Activated CD4-positive, alpha-beta T cell treated with anti-CD3 and anti-CD28 coated beads for 4 hours (primary cell): ENCODE results near the gene SDR42E2.
"Not testable (repeated sequence)": the region's sequence is repeated elsewhere in the genome, so short reads cannot be mapped to it uniquely, and the experiment has no call there.

Source experiments
- DNase-seq, 2 donors: peaks; one replicate each; pipeline ENCODE4 v3.0.0-alpha.2; 2020

SDR42E2 gene

DNA sequence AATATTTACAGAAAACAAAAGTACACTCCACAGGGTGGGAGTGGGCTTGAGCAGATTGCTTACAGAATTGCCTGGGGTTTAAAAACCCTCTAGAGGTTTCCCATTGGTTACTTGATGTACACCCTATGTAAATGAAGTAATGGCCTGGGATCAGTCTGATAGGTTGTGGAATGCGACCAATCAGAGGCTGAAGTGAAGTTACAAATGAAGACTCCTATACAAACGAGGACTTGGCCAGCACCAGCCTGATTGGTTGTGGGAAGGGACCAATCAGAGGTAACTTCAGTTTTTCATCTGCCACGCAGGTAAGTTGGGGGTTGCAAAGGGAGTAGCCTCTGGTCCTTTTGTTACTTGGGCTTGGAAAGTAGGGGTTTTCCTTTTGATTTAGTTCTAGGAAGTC is 52.6 kb downstream of the SDR42E2 start:
- DNase-seq: no peak

DNA sequence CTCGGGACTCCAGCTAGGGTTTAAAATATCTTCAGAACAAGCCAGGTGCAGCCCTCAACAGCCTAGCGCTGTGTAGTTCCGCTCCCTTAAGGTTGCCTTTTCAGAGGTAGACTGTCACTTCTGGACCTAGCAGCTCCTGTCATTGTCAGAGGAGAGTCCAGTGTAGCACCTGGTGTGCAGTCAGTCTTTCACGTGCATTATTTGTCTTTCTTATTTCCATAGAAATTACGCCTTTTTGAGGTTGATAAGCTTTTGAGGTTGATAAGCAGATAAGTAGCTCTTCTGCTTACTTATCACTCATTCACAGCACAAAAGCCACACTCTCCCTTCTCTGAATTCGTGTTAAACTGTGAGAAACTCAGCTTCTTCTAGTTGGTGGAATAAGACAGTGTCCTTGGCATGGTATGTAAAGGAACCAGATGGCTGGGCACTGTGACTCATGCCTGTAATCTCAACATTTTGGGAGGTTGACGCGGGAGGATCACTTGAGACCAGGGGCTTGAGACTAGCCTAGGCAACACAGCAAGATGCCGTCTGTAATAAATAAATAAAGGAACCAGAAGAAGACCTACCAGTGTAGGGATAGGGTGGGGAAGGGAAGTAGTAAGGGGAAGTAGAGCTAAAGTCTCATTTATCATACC is 54.0 kb downstream of the SDR42E2 start:
- no peak for DNase-seq

- not testable (repeated sequence) for DNase-seq
These were observed 54.5 kb downstream of the SDR42E2 start for GRCh38 chr16:22216832-22217225.

DNA sequence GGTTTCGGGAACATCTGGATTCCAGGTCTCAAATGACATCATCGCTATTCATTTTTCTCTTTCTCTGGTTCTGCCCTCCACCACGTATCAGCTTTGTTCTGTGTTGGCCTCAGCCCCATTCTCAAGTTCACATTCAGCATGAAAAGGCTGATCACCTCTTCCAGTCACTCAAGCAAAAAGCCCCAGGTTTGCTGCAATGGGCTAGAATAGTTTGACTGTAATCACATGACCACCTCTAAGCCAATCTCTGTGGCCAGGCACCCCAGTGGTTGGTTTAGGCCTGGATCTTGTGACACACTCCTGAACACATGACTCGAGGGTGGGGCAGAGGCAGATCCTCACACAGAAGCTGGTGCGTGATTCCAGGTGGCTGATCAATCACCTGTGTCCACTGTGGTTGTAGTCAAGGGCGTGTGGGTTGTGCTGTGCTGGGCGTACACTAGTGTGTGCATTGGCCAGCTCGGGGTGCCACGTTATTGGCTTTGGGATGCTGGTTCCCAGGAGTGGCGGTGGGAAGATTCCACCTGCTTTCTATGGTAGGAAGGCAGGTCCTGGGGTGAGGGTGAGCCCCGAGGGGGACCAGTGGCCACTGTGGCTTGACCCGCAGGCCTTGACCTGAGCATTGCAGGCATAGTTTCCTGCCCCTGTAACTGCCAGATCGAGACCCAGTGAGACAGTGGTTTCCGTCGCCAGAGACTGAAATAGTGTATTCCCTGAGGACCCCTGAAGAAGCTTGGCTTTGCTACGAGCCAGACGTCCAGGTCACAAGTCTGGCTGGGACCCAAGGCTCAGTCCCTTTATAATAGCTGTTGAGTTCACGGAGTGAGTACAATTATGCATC is 55.8 kb downstream of the SDR42E2 start:
- no peak for DNase-seq

- no peak for DNase-seq
These were observed 57.2 kb downstream of the SDR42E2 start for GRCh38 chr16:22219389-22220068.

GRCh38 chr16:22220069-22220440 is 57.7 kb downstream of the SDR42E2 start:
- no peak for DNase-seq

- no peak for DNase-seq
These were observed 58.4 kb downstream of the SDR42E2 start for GRCh38 chr16:22220714-22221113.

DNA sequence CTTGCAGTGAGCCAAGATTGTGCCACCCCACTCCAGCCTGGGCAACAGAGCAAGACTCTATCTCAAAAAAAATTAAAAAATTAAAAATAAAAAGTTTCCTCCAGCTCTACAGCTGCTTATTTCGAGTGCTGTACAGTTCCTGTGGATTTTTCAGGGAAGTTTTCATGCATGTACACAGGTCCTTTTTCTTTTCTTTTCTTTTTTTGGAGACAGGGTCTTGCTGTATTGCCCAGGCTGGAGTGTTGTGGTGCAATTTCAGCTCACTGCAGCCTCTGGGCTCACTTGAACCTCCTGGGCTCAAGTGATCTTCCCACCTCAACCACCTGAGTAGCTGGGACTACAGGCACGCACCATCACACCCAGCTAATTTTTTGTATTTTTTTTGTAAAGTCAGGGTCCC is 59.7 kb downstream of the SDR42E2 start:
- DNase-seq: no peak

- DNase-seq: no peak
These were observed 60.7 kb downstream of the SDR42E2 start for GRCh38 chr16:22222998-22223397.

- DNase-seq: no peak
These were observed 62.8 kb downstream of the SDR42E2 start for GRCh38 chr16:22225060-22225459.

- no peak for DNase-seq
These were observed 67.6 kb downstream of the SDR42E2 start for GRCh38 chr16:22229889-22230288.

DNA sequence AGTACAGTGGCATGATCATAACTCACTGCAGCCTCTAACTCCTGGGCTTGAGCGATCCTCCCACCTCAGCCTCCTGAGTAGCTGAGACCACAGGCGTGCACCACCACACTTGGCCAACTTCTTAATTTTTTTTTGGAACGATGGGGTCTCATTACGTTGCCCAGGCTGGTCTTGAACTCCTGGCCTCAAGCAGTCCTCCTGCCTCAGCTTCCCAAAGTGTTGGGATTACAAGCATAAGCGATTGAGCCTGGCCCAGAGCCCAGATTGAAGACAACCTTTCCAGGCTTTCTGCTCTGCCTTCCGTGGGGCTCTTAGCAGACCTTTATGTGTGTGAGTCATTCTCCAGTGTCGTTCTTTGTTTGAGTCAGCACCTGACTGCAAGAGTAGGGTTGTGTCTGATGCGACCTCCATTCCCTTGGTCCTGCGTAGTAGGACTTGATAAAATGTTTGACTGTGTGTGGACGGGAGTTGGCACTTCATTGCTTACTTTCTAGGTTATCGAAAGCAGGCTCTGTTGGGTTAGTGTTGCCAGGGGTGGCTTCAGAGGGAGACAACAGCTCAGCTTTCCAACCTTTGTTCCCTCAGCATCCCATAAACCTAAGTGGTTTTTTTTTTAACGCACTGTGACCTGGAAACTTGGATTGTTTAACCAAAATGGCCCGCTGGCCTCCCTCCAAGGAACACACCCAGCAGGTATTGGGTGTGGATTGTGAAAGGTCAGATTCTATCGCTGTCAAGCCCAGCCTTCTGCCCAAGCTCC is 70.2 kb downstream of the SDR42E2 start:
- DNase-seq: no peak

DNA sequence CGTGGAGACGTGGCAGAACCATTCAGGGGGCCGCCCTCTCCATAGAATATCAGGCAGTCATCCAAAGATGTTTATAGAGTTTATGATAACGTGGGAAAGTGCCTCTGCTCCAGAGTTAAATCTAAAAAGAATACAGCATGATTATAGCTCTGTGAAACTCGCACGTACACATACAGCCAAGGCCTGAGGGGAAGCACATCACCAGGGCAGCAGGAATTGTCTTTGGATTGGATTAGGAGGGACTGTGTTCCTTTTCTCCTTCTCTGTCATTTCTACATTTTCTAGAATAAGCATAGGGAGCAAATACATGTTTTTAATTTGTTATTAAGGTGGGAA is 70.7 kb downstream of the SDR42E2 start:
- DNase-seq: no peak

DNA sequence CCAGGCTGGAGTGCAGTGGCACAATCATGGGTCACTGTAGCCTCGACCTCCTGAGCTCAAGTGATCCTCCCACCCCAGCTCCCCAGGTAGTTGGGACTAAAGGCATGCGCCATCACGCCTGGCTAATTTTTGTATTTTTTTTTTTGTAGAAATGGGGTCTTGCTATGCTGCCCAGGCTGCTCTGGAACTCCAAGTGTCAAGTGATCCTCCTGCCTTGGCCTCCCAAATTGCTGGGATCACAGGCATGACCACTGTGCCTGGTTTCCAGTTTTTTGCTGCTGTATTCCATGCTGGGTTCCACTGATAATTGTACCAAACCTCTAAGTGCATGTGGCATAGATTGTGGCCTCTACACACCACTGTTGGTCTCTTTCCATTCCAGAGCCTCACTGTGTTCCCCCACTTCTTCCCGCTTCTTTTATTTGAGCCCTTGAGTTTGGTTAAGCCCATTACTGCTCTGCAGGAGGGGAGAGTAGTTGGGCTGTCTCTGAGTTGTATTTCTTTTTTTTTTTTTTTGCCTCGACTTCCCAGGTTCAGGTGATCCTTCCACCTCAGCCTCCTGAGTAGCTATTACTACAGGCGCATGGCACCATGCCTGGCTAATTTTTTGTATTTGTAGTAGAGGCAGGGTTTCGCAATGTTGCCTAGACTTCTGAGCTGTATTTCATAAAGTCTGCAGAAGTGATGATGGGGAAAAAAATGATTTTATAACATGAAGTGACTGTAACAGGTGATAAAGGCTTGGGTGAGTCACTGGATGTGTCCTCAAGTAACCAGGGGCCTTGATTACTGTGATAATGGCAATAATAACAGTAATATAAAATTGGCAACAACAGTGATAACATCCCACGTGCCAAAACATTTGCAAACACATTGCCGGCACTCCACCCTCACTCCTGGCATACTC is 73.8 kb downstream of the SDR42E2 start:
- DNase-seq: no peak

- DNase-seq: no peak
These were observed 77.0 kb downstream of the SDR42E2 start for GRCh38 chr16:22239131-22239805.

- no peak for DNase-seq
These were observed 77.9 kb downstream of the SDR42E2 start for GRCh38 chr16:22240023-22240710.
